Measurements from ENCODE around the gene NFATC2. TPM values are rescaled to one million over a fixed set of nuclear protein-coding genes. Genes with fewer than 3 reads are reported as not detected.
A peak's percentile ranks its signal among the peaks of the same experiment; 100 is the strongest.

NFATC2 gene
- total and polyA plus RNA-seq, 2 of the 4 experiments (the other 2 are of a cell fraction): 0.18 to 0.38 TPM

- Histone ChIP-seq H3K23ac (ENCODE audit: low read depth, low read length) (no peak overlapping the region), H2AFZ (replicated peaks; ENCODE audit: low read length, poor library complexity) (peak overlapping the region; percentile 8), H4K5ac (ENCODE audit: low read depth, low read length) (no peak overlapping the region), H2BK120ac (ENCODE audit: low read depth, low read length) (peak overlapping the region; percentile 58; the same call in 1 of the 2 replicates), H4K8ac (ENCODE audit: low read depth in 2 of 2, low read length in 2 of 2) (no peak overlapping the region), H2AK9ac (replicated peaks; ENCODE audit: low read depth, low read length, poor library complexity) (no peak overlapping the region), H3K56ac (ENCODE audit: extremely low read depth, insufficient read depth, low read length) (no peak overlapping the region), H3K27me3 (ENCODE audit: control insufficient read depth, insufficient read depth, low read length) (no peaks in the 10 kb centered on the region), H3K4me1 (ENCODE audit: control insufficient read depth, insufficient read depth, low read length) (peaks cover 21% of the 10 kb centered on the region), H2BK5ac (ENCODE audit: low read depth, low read length, poor library complexity, severe bottlenecking) (no peak overlapping the region), H3K4me2 (ENCODE audit: low read depth, low read length) (no peak overlapping the region), H3K79me1 (ENCODE audit: low read depth in 1 of 2, low read length in 2 of 2) (peaks cover 0 to 25% of the 10 kb centered on the region in 2 experiments; a peak in 2 of 4 replicates), H2BK15ac (ENCODE audit: low read depth, low read length) (peak overlapping the region; percentile 23; the same call in 2 of the 3 replicates), H3K18ac (ENCODE audit: low read depth, low read length) (no peak overlapping the region), H4K20me1 (ENCODE audit: insufficient read depth, low read length) (peaks cover 3% of the 10 kb centered on the region; the same call in 1 of the 2 replicates), H3K4me3 (ENCODE audit: insufficient read depth, low read depth, low read length) (no peak overlapping the region), H3K36me3 (ENCODE audit: control insufficient read depth, insufficient read depth, low read length) (no peaks in the 10 kb centered on the region), H3K9me1 (ENCODE audit: insufficient read depth, low read length) (peaks cover 22% of the 10 kb centered on the region), H3K9me3 (ENCODE audit: control insufficient read depth, insufficient read depth, low read length) (no peaks in the 10 kb centered on the region), H3K14ac (replicated peaks; ENCODE audit: low read depth, low read length) (no peak overlapping the region), H2BK20ac (ENCODE audit: low read depth, low read length) (peak overlapping the region; percentile 46; the same call in 1 of the 2 replicates), H3K9ac (ENCODE audit: low read depth, low read length) (no peak overlapping the region), H3K4ac (ENCODE audit: low read depth, low read length) (peak overlapping the region; percentile 49), H4K91ac (ENCODE audit: insufficient read depth, low read depth, low read length) (peak overlapping the region; percentile 50), H3K27ac (ENCODE audit: insufficient read depth, low read length) (no peak overlapping the region), H2AK5ac (ENCODE audit: low read depth, low read length) (peak overlapping the region; percentile 61)
- 90% methylated on average over 2 of the region's 11 CpGs; no CpG with 5 or more reads in 1 of the 2 experiments for WGBS, 2 experiments (ENCODE audit: extremely low coverage in 2 of 2, insufficient read length in 1 of 2)
- no peak for ATAC-seq (ENCODE audit: low read depth)
- TF ChIP-seq BHLHE40 (IDR thresholded peaks at IDR 0.05; ENCODE audit: low read depth, low read length) (no peak), POLR2A (IDR thresholded peaks at IDR 0.05; ENCODE audit: low read depth, low read length) (no peak), FOS (IDR thresholded peaks at IDR 0.05; ENCODE audit: low read depth, low read length) (no peak)
- ChIA-PET POLR2A (ENCODE audit: unreplicated experiment) (no interaction called here), CTCF (no interaction called here)
- intact Hi-C loops (cut with micrococcal nuclease) (no loop called here), in situ Hi-C loops (cut with MboI; ENCODE audit: low sequenced_read_pairs) (no loop called here), dilution Hi-C loops (cut with HindIII; ENCODE audit: low sequenced_read_pairs, unreplicated experiment) (no loop called here)
- peak; percentile 36 for DNase-seq
- no TSS peak for BruUV-seq (replicated peaks)
Measured at GRCh38 chr20:51531141-51531710, 11.3 kb downstream of the NFATC2 start.

Data from IMR-90 (cell line).